ENCODE data around the gene GTF2IRD1.

DNA sequence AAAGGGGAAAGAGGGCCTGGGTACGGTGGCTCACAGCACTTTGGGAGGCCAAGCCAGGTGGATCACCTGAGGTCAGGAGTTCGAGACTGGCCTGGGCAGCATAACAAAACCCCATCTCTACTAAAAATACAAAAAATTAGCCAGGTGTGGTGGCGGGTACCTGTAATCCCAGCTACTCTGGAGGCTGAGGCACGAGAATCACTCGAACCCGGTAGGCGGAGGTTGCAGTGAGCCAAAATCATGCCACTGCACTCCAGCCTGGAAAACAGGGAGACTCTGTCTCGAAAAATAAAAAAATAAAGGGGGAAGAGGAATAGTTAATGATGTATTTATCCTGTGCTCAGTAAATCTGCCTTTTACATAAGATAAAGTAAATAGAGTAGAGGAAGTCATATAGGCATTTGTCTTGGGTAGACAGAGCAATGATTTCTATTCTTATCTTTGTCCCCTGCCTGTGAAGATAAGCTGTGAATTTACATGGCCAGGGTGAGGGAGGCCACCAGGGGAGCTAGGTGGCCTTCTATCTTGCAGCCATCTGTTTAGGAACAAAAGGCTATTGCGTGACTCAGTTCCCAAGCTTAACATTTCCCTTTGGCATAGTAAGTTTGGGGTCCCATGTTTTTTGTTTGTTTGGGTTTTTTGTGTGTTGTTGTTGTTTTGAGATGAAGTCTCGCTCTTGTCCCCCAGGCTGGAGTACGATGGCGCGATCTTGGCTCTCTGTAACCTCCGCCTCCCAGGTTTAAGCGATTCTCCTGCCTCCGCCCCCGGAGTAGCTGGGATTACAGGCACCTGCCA lies 130.7 kb downstream of the GTF2IRD1 start:
- TF ChIP-seq, protein P1, sequence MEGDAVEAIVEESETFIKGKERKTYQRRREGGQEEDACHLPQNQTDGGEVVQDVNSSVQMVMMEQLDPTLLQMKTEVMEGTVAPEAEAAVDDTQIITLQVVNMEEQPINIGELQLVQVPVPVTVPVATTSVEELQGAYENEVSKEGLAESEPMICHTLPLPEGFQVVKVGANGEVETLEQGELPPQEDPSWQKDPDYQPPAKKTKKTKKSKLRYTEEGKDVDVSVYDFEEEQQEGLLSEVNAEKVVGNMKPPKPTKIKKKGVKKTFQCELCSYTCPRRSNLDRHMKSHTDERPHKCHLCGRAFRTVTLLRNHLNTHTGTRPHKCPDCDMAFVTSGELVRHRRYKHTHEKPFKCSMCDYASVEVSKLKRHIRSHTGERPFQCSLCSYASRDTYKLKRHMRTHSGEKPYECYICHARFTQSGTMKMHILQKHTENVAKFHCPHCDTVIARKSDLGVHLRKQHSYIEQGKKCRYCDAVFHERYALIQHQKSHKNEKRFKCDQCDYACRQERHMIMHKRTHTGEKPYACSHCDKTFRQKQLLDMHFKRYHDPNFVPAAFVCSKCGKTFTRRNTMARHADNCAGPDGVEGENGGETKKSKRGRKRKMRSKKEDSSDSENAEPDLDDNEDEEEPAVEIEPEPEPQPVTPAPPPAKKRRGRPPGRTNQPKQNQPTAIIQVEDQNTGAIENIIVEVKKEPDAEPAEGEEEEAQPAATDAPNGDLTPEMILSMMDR (IDR thresholded peaks at IDR 0.05) = no peak
- no peak for TF ChIP-seq POLR2A (IDR thresholded peaks at IDR 0.05)

Data from testis (tissue), 2 donors.